ENCODE data around the gene RAP1GDS1.

DNA sequence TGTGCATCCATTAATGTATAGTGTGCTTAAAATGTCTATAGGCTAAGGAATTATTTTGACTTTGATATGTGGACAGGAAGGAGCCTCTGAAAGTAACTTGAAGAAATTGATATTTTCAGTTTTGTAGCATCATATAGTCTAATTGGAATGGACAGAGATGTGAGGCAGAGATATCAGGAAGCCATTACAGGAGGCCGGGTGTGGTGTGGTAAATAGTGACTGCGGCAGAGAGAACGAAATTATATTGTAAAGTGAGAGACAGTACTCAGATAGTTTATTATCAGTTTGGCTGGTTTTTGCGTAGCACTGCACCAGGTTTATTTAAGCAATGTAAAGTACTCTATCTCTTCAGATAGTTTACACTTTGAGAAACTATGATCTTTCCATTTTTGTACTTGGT, 98.5 kb downstream of the RAP1GDS1 start:
- TF ChIP-seq POLR2A (IDR thresholded peaks at IDR 0.05): no peak
- TF ChIP-seq, protein P1, sequence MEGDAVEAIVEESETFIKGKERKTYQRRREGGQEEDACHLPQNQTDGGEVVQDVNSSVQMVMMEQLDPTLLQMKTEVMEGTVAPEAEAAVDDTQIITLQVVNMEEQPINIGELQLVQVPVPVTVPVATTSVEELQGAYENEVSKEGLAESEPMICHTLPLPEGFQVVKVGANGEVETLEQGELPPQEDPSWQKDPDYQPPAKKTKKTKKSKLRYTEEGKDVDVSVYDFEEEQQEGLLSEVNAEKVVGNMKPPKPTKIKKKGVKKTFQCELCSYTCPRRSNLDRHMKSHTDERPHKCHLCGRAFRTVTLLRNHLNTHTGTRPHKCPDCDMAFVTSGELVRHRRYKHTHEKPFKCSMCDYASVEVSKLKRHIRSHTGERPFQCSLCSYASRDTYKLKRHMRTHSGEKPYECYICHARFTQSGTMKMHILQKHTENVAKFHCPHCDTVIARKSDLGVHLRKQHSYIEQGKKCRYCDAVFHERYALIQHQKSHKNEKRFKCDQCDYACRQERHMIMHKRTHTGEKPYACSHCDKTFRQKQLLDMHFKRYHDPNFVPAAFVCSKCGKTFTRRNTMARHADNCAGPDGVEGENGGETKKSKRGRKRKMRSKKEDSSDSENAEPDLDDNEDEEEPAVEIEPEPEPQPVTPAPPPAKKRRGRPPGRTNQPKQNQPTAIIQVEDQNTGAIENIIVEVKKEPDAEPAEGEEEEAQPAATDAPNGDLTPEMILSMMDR (IDR thresholded peaks at IDR 0.05): no peak
